Measurements from ENCODE around the gene DOK6. TPM values are rescaled to one million over a fixed set of nuclear protein-coding genes. Genes with fewer than 3 reads are reported as not detected.
"Not testable (repeated sequence)": the region's sequence is repeated elsewhere in the genome, so short reads cannot be mapped to it uniquely, and the experiment has no call there.

Gene DOK6
- total RNA-seq, 1 donor from 2014 or later = 6.3 TPM

DNA sequence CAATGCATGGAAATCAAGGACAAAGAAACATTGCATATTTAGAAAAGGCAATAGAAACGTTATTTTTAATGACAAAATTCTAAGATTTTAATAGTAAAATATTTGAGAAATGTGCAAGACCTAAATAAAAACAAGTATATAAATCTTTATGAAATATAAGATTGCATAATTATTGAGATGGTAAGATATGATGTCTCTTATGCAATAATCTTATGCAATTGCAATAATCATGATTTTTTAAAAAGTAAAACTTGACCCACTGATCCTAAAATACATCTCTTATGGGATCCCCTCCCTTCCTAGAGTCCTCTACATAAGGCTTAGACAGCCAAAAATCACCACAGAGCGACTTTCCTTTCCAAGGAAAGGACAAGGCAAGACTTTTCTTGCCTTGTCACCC lies 249.0 kb downstream of the DOK6 start:
- intact Hi-C loops (cut with DNase I) = no loop called here
- DNase-seq (ENCODE audit: missing footprints) (no peak), ATAC-seq (no peak)

DNA sequence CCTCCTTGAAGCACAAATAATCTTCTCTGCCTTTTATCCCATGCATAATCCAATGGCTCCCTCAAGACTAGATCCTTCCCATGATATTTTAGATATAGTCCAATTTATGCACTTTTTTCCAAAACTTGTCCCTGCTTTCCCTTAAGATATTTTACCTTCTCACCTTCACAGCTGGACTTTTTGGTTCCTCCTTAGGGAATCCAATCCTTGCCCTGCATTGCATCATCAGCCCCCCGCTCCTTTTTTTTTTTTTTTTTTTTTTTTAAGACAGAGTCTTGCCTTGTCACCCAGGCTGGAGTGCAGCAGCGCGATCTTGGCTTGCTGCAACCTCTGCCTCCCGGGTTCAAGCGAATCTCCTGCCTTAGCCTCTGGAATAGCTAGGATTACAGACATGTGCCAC lies 250.6 kb downstream of the DOK6 start:
- no peak for DNase-seq (ENCODE audit: missing footprints)
- no peak for ATAC-seq
- intact Hi-C loops (cut with DNase I) = no loop called here

DNA sequence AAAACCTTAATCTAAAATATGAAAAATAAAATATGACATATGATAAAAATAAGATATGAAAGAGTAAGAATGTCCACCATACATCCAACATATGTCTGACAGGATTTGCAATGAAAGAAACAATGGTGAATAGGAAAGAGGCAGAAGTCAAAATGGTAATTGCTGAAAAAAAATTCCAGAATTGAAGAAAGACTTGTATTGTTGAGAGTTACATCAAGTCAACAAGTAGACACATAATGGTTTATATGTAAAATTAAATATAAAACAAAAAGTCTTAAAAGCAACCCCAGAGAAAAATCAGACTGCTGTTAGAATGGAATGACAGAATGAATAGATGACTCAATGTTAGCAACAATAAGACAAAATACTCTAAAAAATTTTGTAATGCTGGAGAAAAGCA lies 255.1 kb downstream of the DOK6 start:
- DNase-seq (ENCODE audit: missing footprints) (no peak), ATAC-seq (no peak)
- intact Hi-C loops (cut with DNase I) = no loop called here

DNA sequence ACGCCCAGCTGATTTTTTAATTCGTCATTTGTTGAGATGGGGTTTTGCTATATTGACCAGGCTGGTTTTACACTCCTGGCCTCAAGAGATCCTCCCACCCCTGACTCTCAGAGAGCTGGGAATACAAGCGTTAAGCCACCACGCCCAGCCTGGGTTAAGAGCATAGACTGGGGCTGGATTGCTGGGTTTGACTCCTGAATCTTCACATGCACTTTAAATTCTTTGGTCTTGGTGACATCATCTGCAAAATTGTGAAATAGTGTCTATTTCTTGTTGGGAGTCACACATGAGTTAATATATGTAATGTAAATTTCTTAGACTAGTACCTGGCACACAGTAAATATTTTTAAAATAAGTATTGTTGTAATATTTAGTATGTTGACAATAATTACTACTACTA lies 257.4 kb downstream of the DOK6 start:
- intact Hi-C loops (cut with DNase I) = no loop called here
- DNase-seq (ENCODE audit: missing footprints) (no peak), ATAC-seq (no peak)

DNA sequence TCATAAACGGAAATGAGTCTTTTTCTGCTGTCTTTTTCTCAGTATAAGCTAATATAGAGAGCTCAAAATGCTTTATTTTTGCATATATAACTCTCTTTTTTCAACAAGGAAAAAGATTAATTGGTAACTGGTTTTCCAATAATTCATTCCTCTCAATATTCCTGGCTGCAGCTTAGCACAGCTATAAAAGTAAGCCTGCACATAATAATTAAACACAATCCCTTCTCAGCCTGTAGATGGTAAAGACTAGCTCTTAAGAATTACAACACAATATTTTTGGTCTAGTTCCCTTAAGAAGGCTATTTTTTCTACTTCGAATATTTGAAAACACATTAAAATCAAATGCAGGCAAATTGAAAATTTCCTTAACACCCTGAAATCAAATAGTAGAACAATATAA lies 258.0 kb downstream of the DOK6 start:
- DNase-seq (ENCODE audit: missing footprints) (no peak), ATAC-seq (no peak)
- intact Hi-C loops (cut with DNase I) = no loop called here

DNA sequence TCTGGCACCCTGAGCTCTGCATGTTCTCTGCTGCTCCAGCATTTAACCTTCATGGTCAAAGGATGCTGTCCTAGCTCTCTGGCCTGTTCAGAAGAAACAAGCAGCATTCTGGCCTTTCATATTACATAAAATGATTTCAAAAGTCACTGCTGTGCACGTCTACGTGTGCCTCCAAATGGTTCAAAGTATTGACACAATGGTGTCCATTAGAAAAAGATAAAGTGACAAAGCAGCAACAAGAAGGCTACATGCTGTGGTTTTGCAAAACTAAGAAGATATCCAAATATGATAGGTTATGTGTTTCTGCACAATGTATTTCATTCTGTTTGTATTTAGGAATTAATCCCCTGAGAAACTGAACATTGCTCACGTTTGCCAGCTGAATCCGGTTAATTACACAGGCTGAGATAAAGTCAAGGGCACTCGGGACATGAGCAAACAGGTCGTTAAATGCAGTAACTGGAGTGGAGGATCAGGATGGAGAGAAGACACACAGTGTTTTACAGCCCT lies 258.5 kb downstream of the DOK6 start:
- ATAC-seq (peak; percentile 37), DNase-seq (ENCODE audit: missing footprints) (no peak)
- intact Hi-C loops (cut with DNase I) = no loop called here

DNA sequence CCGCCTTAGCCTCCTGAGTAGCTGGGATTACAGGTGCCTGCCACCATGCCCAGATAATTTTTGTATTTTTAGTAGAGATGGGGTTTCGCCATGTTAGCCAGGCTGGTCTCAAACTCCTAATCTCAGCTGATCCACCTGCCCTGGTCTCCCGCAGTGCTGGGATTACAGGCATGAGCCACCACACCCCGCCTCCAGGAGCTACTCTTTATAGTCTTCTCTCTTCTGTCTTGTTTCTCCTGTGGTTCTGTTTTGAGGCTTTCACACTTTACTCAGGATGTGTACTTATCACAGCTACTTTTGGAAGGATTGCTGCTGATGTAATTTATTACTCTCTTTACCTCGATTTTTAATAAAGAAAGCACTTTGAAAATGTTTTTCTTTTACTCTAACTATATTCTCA lies 261.4 kb downstream of the DOK6 start:
- ATAC-seq; DNase-seq (ENCODE audit: missing footprints); intact Hi-C loops (cut with DNase I): not testable (repeated sequence)

DNA sequence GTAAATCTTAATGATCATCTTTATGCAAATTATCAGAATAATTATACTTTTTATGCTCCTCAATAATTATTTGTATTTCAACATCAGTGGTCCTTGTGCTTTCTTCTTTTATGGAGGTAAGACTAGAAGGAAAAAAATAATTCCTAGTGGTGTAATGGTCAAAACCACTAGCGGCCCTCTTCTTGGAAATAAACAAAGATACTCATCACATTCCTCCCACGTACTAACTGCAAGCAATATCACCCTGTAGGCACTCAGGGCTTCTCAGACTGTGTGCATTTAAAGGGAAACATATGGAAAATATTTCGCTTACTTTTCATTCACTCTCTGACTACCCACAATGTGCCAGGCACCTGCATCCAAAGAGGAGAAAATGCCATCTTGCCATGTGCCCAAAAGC lies 263.7 kb downstream of the DOK6 start:
- intact Hi-C loops (cut with DNase I) = no loop called here
- no peak for DNase-seq (ENCODE audit: missing footprints)

DNA sequence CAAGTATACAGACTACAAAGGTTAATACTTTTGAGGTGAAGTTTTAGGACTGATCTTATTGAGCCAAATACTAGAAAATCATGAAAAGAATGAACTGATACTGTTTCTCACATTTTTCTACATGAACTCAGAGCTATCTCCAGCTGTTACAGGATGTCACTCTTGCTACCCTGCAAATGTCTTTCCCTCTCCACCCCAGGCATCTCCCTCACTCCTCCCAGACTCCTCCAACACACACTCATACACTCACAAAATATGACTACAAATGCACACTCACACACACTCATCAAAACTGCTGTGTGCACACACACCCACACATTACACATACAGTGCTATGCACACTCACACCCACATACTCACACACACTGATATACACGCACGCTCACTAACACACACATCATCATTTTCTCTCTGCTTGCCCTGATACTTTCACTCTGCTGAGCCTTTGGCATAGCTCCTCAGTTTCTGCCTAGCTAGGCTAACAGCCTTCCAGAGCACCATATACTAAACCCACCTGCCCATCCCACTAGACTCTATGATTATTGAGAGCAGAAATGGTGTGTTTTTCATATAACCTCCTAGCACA lies 273.7 kb downstream of the DOK6 start:
- DNase-seq (ENCODE audit: missing footprints) (no peak), ATAC-seq (no peak)
- intact Hi-C loops (cut with DNase I) = no loop called here

More for the DNA sequence above, 263.7 kb downstream of the DOK6 start:
- no peak for ATAC-seq

DNA sequence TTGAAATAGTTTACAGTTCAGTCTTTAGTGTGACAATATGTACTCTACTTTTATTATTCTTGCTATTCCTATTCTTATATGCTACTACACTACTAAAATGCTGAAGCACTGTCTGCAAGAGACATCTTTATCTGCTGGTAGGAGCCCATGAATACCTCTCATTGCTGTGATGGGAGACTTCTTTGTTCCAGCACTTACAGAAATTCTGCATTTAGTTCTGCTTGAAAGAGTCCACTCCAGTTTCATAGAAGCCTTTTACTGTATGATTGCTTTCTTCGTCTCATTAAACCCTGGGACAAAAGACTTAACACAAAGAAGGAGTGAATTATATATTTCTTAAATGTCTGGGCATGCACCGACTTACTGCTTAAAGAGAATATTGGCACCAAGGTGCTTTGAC lies 274.3 kb downstream of the DOK6 start:
- ATAC-seq (no peak), DNase-seq (ENCODE audit: missing footprints) (no peak)
- intact Hi-C loops (cut with DNase I) = no loop called here

DNA sequence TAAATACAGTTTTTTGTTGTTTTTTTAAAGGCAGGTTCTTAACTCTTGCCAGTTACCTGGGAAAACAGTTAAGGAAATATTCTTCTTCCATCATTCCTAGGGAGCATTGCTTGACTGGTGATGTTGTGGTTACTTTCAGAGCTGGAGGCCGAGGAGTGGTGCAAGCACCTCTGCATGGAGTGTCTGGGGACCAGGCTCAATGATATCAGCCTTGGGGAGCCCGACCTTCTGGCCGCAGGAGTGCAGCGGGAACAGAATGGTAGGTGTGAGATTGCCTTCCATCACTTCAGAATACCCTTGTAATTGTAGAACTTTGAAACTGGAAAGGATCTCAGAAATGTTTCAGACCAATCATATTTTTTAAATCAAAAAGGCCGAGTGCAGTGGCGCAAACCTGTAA lies 276.9 kb downstream of the DOK6 start:
- no peak for DNase-seq (ENCODE audit: missing footprints)
- intact Hi-C loops (cut with DNase I) = no loop called here
- ATAC-seq = no peak

DNA sequence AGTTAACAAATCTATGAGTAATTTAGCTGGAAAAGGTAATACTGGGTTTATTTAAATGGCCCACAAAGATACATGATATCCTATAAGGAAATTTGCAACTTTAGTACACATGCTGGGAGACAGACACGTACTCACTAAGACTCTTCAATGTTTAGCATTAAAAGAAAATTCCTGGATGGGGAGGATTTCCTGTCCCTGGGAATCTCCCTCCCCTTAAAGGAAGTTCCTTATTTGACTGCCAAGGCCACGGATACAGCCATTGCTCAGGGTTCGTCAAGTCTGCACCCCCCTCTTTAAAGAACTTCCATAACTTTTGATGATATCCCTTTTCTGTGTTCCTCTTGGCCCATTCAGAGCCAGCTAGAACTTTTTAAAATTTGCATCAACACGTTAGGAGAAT lies 279.4 kb downstream of the DOK6 start:
- ATAC-seq (no peak), DNase-seq (ENCODE audit: missing footprints) (no peak)
- intact Hi-C loops (cut with DNase I) = no loop called here

DNA sequence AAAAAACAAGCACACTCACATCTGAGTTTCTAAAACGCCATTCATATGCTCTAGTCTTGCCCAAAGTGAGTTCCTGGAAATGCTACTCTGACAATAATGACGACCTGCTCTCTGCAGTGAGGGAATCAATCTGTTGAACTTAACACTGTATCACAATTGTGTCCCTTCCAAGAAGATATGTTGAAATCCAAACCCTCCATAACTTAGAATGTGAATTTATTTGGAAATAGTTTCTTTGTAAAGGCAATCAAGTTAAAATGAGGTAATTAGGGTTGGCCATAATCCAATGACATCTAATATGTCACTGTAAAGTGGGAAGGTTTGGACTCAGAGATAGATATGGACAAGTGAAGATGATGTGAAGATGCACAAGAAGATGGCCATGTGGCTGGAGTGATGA lies 282.5 kb downstream of the DOK6 start:
- ATAC-seq (no peak), DNase-seq (ENCODE audit: missing footprints) (no peak)
- intact Hi-C loops (cut with DNase I) = no loop called here

DNA sequence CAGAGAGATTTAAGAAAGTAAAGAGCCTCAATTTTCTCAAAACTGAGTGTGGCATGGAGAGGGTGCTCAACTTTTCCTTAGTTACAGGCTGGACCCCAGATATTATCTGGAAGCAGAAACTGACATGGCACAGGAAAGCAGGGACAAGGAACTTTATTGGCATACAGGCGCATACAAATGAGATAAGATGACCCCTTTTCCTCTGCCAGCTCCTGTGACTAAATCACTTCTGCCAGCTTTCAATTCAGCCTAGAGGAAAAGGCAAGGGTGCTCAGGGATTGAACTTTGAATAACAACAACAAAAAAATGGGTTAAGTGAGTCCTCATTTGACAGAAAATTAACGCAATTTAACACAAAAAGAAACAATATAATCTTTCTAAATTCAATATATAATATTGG lies 284.1 kb downstream of the DOK6 start:
- intact Hi-C loops (cut with DNase I) = no loop called here
- ATAC-seq (peak; percentile 44), DNase-seq (ENCODE audit: missing footprints) (no peak)

DNA sequence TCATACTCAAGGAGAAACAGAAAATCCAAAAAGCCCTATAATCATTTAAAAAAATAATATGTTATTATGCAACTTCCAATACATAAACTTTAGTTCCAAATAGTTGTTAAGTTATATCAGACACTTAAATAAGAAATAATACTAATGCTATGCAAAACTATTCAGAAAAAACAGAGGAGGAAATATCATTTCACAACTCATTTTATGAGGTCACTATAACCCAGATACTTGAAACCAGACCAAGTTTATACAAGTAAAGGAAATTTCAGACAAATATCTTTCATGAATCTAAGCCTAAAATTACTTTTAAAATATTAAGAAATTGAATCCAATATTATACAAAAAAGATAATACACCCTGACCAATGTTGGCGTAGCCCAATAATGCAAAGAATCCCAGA lies 286.2 kb downstream of the DOK6 start:
- ATAC-seq (no peak), DNase-seq (ENCODE audit: missing footprints) (no peak)
- intact Hi-C loops (cut with DNase I) = no loop called here

DNA sequence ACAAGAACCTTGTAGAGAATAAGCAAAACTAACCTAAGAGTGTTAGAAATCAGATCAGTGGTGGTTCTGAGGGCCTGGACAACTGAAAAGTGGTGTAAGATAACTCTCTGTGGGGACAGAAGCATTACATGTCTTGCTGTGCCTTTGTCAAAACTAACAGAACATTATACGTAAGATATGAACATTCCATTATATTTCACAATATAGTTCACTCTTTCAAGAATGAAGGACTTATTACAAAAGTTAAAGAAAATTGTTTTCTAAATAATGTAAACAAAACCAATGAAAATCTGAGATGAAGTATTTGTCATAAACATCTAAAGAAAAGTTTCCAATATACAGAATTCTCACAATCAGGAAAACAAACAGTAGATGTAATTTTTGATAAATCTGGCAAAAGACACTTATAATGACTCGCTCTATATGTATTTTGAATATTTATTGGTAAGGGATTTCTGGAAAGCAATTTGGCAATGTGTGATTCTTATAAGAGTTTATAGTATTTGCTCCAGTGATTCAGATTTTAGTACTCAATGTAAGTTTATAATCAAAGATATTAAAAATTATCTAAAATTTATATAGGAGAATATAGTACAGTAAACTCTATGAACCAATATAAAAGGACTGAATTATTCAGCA lies 288.6 kb downstream of the DOK6 start:
- DNase-seq (ENCODE audit: missing footprints) = no peak
- no peak for ATAC-seq
- intact Hi-C loops (cut with DNase I) = no loop called here

DNA sequence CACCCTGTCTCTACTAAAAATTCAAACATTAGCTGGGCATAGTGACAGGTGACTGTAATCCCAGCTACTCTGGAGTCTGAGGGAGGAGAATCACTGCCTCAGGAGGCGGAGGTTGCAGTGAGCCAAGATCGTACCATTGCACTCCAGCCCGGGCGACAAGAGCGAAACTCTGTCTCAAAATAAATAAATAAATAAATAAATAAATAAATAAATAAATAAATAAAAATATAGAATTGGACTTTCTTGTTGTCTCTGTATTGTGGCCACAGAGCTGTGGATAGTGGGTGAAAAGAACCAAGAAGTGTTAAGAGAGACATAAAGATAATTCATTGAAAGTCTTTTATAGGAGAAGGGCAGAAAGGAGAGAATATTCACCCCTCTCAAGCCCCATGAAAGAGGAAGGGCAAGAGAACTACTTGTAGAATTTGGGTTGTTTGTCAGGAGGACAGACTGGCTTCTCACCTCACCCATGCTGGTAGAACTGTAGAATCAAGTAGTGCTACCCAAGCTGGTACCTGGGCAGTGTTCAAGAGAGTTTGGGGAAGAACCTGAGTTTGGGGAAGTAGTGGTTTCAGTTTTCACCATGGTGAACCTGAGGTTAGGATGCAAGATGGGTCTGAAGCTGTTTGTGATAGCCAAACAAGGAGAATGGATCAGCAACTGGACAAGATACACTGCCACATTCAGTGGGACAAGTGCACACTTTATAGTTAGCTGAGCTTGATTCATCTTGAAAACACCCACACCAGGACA lies 290.5 kb downstream of the DOK6 start:
- no peak for DNase-seq (ENCODE audit: missing footprints)
- intact Hi-C loops (cut with DNase I) = no loop called here
- no peak for ATAC-seq

DNA sequence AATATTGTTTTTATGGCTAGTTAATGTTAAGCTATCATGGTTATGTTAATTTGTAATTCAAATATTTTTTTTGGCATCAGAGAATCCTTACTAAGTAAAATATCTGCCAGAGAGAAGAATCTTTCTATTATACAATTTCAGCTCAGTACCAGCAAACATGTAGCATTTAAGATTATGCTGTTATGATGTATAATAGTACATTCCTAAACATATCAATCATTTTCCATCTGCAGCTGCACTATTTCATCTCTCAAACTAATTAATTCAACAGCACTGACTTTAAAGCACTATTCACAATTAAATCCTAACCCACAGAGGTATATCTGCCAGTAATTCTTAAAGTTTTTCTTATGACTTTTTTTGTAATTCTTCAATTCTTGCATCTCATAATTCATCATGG lies 296.4 kb downstream of the DOK6 start:
- DNase-seq (ENCODE audit: missing footprints) (no peak), ATAC-seq (no peak)
- intact Hi-C loops (cut with DNase I) = no loop called here

DNA sequence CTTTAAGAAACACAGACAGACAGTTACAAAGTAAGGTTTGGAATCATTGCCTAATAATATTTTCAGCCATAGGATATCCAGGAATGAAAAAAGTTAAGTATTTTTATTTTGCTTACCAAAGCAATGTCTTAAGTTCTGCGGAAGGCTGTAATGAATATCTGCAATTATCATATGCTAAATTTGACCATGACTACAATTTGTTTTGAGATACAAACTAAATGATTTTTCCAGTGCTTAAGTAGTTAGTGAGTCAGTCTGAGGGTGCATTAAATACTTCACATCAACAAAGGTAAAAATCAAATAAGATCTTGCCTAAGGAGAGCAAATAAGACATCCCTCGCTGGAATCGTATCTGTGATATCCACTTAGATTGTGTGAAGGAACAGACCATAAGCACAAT lies 297.0 kb downstream of the DOK6 start:
- ATAC-seq (no peak), DNase-seq (ENCODE audit: missing footprints) (no peak)
- intact Hi-C loops (cut with DNase I) = no loop called here

DNA sequence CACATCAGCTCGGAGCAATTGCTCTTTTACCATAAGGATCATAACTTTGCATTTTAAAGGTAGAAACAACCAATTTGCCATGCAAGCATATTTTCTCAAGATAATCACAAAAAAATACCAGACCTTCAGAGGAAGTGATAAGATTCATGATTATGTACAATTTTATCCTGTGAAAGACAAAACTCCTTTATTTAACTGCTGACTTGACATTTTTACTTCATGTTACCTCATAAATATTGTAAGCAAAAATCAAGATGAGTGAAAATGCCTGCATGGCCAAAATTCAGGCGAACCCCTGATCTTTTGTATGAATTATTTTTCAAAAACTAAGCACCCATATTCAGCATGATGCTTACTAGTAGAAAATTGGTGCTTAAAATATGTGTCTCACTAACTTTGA lies 300.6 kb downstream of the DOK6 start:
- no peak for ATAC-seq
- intact Hi-C loops (cut with DNase I) = no loop called here
- DNase-seq (ENCODE audit: missing footprints) = no peak

Measured in Right ventricle myocardium inferior (tissue), 1 donor.